Cardiac fibroblast (primary cell): Measurements from ENCODE around the gene VTA1.
"Not testable (repeated sequence)": the region's sequence is repeated elsewhere in the genome, so short reads cannot be mapped to it uniquely, and the experiment has no call there.

Experiments
- DNase-seq, 2 donors: peaks; one replicate each; pipeline versions ENCODE4 v3.0.0 to v3.0.0-alpha.2; 2010; ENCODE audit warnings: low read depth in 2 of 2
- H3K4me3 ChIP-seq, 2 donors: replicated peaks in 1 of 2; 1 replicate in 1 of 2; 2 replicates in 1 of 2; pipeline ENCODE4 v1.5.1; 2011; ENCODE audit warnings: low read depth in 2 of 2, low read length in 2 of 2, mild to moderate bottlenecking in 2 of 2, moderate library complexity in 1 of 2
- TF ChIP-seq, protein P1 (sequence below): IDR thresholded peaks from one replicate; pipeline ENCODE4 v1.5.1; 2011; ENCODE audit warnings: low read depth, mild to moderate bottlenecking, low read length, inconsistent platforms

The VTA1 gene

GRCh38 chr6:142121342-142121741 lies 25.7 kb upstream of the VTA1 start:
- TF ChIP-seq, protein P1, sequence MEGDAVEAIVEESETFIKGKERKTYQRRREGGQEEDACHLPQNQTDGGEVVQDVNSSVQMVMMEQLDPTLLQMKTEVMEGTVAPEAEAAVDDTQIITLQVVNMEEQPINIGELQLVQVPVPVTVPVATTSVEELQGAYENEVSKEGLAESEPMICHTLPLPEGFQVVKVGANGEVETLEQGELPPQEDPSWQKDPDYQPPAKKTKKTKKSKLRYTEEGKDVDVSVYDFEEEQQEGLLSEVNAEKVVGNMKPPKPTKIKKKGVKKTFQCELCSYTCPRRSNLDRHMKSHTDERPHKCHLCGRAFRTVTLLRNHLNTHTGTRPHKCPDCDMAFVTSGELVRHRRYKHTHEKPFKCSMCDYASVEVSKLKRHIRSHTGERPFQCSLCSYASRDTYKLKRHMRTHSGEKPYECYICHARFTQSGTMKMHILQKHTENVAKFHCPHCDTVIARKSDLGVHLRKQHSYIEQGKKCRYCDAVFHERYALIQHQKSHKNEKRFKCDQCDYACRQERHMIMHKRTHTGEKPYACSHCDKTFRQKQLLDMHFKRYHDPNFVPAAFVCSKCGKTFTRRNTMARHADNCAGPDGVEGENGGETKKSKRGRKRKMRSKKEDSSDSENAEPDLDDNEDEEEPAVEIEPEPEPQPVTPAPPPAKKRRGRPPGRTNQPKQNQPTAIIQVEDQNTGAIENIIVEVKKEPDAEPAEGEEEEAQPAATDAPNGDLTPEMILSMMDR, result no peak
- no peak for DNase-seq
- H3K4me3 ChIP-seq, result no peak overlapping the region

GRCh38 chr6:142130814-142131213 lies 16.2 kb upstream of the VTA1 start:
- no peak overlapping the region for H3K4me3 ChIP-seq
- DNase-seq, result no peak
- TF ChIP-seq, protein P1, result no peak

DNA sequence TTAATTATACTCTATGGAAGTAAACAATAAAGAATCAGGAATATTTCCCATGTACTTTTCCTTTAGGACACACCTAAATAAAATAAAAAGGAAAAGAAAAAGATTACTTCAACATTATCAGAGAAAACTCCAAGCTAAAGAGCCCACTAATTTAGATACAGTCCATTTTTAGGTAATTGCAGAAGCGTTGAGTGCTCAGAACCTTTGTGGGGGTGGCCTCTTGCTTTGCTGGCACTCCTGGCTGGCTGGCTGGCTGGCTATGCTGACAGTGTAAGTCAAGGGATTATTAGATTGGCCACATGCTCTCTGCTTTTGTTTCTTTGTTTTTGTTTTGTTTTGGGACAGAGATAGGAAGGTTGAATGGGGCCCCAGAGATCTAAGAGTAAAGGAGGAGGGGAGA lies 14.4 kb upstream of the VTA1 start, which contains the start of gene GJE1:
Gene GJE1 (plus strand): TSS at position 301 of the 400 bp plus-strand sequence. CDS start 234 bp downstream, outside the sequence.
- TF ChIP-seq, protein P1, result no peak
- no peak for DNase-seq
- H3K4me3 ChIP-seq, result no peak within 1 kb of the TSS

GRCh38 chr6:142138876-142139275 lies 8.2 kb upstream of the VTA1 start:
- TF ChIP-seq, protein P1, result peak; percentile 1
- no peak overlapping the region for H3K4me3 ChIP-seq
- DNase-seq, result no peak

DNA sequence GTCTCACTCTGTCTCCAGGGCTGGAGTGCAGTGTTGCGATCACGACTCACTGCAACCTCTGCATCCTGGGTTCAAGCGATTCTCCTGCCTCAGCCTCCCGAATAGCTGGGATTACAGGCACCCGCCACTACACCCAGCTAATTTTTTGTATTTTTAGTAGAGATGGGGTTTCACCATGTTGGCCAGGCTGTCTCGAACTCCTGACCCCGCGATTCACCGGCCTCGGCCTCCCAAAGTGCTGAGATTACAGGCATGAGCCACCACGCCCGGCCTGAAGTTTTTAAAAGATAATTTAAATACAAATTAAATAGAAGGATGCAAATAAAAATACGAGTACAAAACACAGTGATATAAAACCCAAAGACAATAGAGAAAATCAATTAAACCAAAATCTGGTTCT lies 5.5 kb upstream of the VTA1 start:
- not testable (repeated sequence) for H3K4me3 ChIP-seq, DNase-seq

DNA sequence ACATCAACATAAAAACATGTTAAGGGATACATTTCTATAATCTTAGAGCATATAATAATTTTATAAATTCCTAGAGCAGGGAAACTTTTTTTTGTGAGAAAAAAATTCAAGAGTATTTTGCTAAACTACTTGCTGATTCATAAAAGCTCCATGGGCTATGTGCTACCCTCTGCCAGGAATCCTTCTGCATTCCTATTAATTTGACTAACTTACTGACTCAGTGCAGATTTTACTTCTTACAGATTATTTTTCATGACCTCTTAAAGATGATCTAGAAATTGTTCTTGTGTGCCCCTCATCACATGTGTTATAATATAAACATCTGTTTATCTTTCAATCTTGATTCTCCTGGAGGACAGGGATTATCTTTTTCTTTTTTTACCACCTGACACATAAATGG lies 5.7 kb downstream of the VTA1 start:
- TF ChIP-seq, protein P1, result no peak
- DNase-seq, result peak; percentile 63 to 79
- no peak overlapping the region for H3K4me3 ChIP-seq

GRCh38 chr6:142153196-142153595 lies 6.1 kb downstream of the VTA1 start:
- no peak overlapping the region for H3K4me3 ChIP-seq
- no peak for DNase-seq
- TF ChIP-seq, protein P1, result no peak
